Stimulated activated CD4-positive, alpha-beta T cell treated with anti-CD3 and anti-CD28 coated beads, Interleukin-4, amount 100 ng/mL, for 48 hours (primary cell): ENCODE results near the gene ZNF57.
"Not testable (repeated sequence)": the region's sequence is repeated elsewhere in the genome, so short reads cannot be mapped to it uniquely, and the experiment has no call there.

Experiments
- DNase-seq, 2 donors: peaks; one replicate each; pipeline ENCODE4 v3.0.0-alpha.2; 2020; ENCODE audit warnings: low read depth in 2 of 2

ZNF57 gene

GRCh38 chr19:2952953-2953481 lies 52.3 kb downstream of the ZNF57 start:
- DNase-seq, result no peak

- DNase-seq, result no peak
Measured at GRCh38 chr19:2957160-2957559, 56.4 kb downstream of the ZNF57 start.

- no peak for DNase-seq
Measured at GRCh38 chr19:2960120-2960519, 59.4 kb downstream of the ZNF57 start.

- DNase-seq, result peak in 1 of 2 donors; percentile 24
Measured at GRCh38 chr19:2962018-2962670, 61.4 kb downstream of the ZNF57 start.

GRCh38 chr19:2963122-2963521 lies 62.4 kb downstream of the ZNF57 start:
- DNase-seq, result no peak

- not testable (repeated sequence) for DNase-seq
Measured at GRCh38 chr19:2963631-2964030, 62.9 kb downstream of the ZNF57 start.

- no peak for DNase-seq
Measured at GRCh38 chr19:2964874-2965273, 64.1 kb downstream of the ZNF57 start.

- DNase-seq, result no peak
Measured at GRCh38 chr19:2967972-2968371, 67.2 kb downstream of the ZNF57 start.
